Activated naive CD8-positive, alpha-beta T cell treated with anti-CD3 and anti-CD28 coated beads, Interleukin-2, amount 10 ng/mL, durations not matched to agents 7 days and 5 days (primary cell): ENCODE results near the gene EME1. TPM values are rescaled to one million over a fixed set of nuclear protein-coding genes. Genes with fewer than 3 reads are reported as not detected.

Experiments used
- ATAC-seq: fragments of 150-1000 bp; cut with Tn5 transposase; one replicate; pipeline ENCODE4 v1.10.0; 2021; ENCODE audit warnings: low read depth, moderate library complexity
- POLR2A ChIA-PET: fragments of 350-600 bp; sonication (Branson Sonifier 250); formaldehyde crosslinking; loops from one replicate; lab custom pipeline; 2021; ENCODE audit warnings: antibody characterized with exemption; lab: Charles Lee
- DNase-seq: peaks from one replicate; pipeline ENCODE4 v3.0.0; 2021
- H3K27ac Mint-ChIP-seq: one replicate; pipeline ENCODE4 v1.8.0; 2022; ENCODE audit warnings: mild to moderate bottlenecking, mixed read lengths
- H3K27me3 Mint-ChIP-seq: one replicate; pipeline ENCODE4 v1.8.0; 2022; ENCODE audit warnings: mild to moderate bottlenecking, moderate library complexity, mixed read lengths
- H3K36me3 Mint-ChIP-seq: one replicate; pipeline ENCODE4 v1.8.0; 2021; ENCODE audit warnings: mild to moderate bottlenecking, mixed read lengths
- H3K4me1 Mint-ChIP-seq: one replicate; pipeline ENCODE4 v1.8.0; 2021; ENCODE audit warnings: mixed read lengths
- H3K4me3 Mint-ChIP-seq: one replicate; pipeline ENCODE4 v1.8.0; 2022; ENCODE audit warnings: mild to moderate bottlenecking, moderate library complexity, mixed read lengths
- H3K9me3 Mint-ChIP-seq: one replicate; pipeline ENCODE4 v1.8.0; 2021; ENCODE audit warnings: mixed read lengths
- total RNA-seq, 2 experiments: library from RNA; stranded (reverse); gene quantifications; one replicate each; pipeline ENCODE4 v1.2.3, GENCODE V29; 2021

The EME1 gene
- total RNA-seq, 2 experiments from 2014 or later = 27.3 to 28.8 TPM

GRCh38 chr17:50339381-50339780 is 33.6 kb upstream of the EME1 start:
- ATAC-seq = no peak
- H3K36me3 Mint-ChIP-seq = peaks cover 2% of the 10 kb centered on the region
- H3K4me1 Mint-ChIP-seq = peaks cover under 1% of the 10 kb centered on the region
- no peak overlapping the region for H3K27ac Mint-ChIP-seq
- POLR2A ChIA-PET = no interaction called here
- H3K4me3 Mint-ChIP-seq = no peak overlapping the region
- peaks cover 3% of the 10 kb centered on the region for H3K9me3 Mint-ChIP-seq
- H3K27me3 Mint-ChIP-seq = peaks cover 8% of the 10 kb centered on the region
- DNase-seq = no peak

DNA sequence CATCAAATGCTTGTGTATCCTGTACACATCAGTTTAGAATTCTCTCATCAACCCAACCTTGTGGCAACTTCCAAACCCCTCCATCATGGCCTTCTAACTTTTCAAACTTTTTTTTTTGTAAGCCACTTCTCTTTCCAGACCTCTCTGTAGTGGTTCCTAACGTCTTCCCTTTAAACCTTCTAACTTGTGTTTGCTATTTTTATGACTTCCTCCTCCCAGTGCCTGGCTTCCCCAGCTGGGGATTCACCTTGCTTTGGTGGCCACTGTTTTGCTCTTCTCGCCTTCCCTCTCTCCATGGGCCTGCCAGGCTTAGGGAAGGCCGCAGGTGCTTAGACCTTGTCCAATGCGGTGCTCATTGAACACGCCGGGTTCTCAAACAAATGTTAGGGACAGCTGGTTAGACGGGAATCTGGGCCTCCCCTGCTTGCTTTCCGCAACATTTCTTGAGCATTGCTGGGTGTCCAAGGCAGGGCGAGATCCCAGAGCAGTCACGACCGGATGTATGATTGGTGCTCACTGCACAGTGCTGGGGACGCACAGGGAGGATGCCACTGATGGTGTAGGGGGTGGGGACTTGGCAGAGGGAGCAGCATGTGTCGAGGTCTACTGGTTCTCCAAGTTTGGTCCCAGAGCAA is 28.2 kb upstream of the EME1 start:
- no peak for ATAC-seq
- peak overlapping the region; percentile 69 for H3K4me3 Mint-ChIP-seq
- H3K27ac Mint-ChIP-seq = no peak overlapping the region
- POLR2A ChIA-PET = interaction anchor here (0.7 to 3.1 kb wide), 3 partner anchors 28 to 184 kb away, joined by 6 to 21 read pairs (median 6); partner anchors contain the start of genes EME1 and MRPL27
- no peak for DNase-seq
- H3K4me1 Mint-ChIP-seq = peaks cover 25% of the 10 kb centered on the region
- H3K9me3 Mint-ChIP-seq = no peaks in the 10 kb centered on the region
- H3K27me3 Mint-ChIP-seq = peaks cover 5% of the 10 kb centered on the region
- peaks cover 3% of the 10 kb centered on the region for H3K36me3 Mint-ChIP-seq

GRCh38 chr17:50345432-50346312 is 27.4 kb upstream of the EME1 start, which contains the start of gene XYLT2:
TSS of gene XYLT2 (plus strand) at chr17:50346126. CDS start at chr17:50346141, 15 bp downstream.
- POLR2A ChIA-PET = interaction anchor here (0.6 to 3.1 kb wide), 7 partner anchors 11 to 313 kb away, joined by 3 to 24 read pairs (median 4); partner anchors contain the start of genes EME1, LRRC59 and MRPL27
- peak within 1 kb of the TSS; percentile 93 for H3K4me3 Mint-ChIP-seq
- ATAC-seq (peak; percentile 84), DNase-seq (peak; percentile 99)
- H3K4me1 Mint-ChIP-seq = peaks cover 25% of the 10 kb centered on the region
- H3K36me3 Mint-ChIP-seq = peaks cover 3% of the 10 kb centered on the region
- peak within 1 kb of the TSS; percentile 93 for H3K27ac Mint-ChIP-seq
- no peaks in the 10 kb centered on the region for H3K27me3 Mint-ChIP-seq
- no peaks in the 10 kb centered on the region for H3K9me3 Mint-ChIP-seq

DNA sequence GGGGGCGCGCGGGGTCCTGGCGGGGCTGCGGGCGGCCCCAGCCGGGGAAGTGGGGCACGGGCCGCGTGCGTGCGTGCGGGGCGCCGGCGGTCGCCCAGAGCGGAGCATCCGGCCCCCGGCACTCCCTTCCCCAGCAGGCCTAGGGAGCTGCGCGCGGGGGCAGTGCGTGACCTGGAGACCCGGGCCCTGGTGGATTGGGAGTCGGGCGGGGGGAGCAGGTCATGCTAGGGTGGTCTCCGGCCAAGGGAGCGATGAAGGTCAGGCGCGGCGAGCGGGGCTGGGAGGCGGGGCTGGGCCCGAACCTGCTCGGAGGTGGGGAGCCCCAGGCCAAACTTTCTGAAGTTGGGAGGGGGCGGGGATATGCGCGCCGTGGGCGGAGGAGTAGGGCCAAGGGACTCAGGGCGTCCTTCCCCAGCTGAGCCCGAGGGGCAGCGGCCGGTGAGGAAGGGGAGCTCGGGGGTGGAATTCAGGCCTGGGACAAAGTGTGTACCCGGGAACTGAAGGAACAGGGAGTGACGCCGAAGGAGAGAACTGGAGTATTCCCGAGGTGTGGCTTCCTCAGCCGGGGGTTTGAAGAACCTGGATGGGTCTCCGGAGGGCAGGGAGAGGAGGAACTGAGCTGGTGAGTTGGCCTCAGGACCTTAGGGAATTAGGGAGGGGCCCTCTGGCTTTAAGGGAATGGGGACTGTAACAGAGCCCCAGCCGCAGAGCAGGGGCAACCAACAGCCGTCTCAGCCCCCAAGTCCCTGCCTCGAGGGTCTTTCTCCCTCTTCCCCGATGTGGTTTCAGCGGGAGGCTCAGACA is 26.5 kb upstream of the EME1 start:
- Mint-ChIP-seq H3K27me3 (no peaks in the 10 kb centered on the region), H3K27ac (peak overlapping the region; percentile 90), H3K4me1 (peaks cover 25% of the 10 kb centered on the region), H3K9me3 (no peaks in the 10 kb centered on the region), H3K4me3 (peak overlapping the region; percentile 89), H3K36me3 (peaks cover 3% of the 10 kb centered on the region)
- POLR2A ChIA-PET = interaction anchor here (0.6 to 3.1 kb wide), 8 partner anchors 12 to 314 kb away, joined by 3 to 24 read pairs (median 4); partner anchors contain the start of genes EME1, LRRC59 and MRPL27
- DNase-seq (no peak), ATAC-seq (peak; percentile 71)

- Mint-ChIP-seq H3K27ac (peak overlapping the region; percentile 90), H3K9me3 (no peaks in the 10 kb centered on the region), H3K4me3 (peak overlapping the region; percentile 89), H3K36me3 (peaks cover 3% of the 10 kb centered on the region), H3K4me1 (peaks cover 25% of the 10 kb centered on the region), H3K27me3 (no peaks in the 10 kb centered on the region)
- POLR2A ChIA-PET = interaction anchor here (0.9 to 3.1 kb wide), 7 partner anchors 12 to 49 kb away, joined by 3 to 24 read pairs (median 4); partner anchors contain the start of genes EME1, LRRC59 and MRPL27
- ATAC-seq = no peak
- DNase-seq = peak; percentile 23
Observed at GRCh38 chr17:50347117-50347893, 25.7 kb upstream of the EME1 start.

DNA sequence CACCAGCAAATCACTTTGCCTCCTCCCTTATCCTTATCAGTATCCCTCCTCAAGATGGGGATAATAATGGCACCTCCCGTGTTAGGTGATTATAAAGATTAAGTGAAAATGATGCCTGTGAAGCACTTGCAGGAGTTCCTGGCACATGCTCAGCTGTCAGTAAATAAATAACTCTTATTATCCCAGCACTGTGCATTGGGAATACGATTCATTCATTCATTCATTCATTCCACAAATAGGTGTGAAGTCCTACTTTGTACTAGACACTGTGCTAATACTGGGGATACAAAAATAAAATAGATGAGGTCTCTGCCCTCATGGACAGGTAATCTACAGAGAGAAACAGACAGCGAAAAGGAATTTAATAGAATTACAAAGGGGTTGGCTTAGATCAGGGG is 25.1 kb upstream of the EME1 start:
- Mint-ChIP-seq H3K4me3 (peak overlapping the region; percentile 89), H3K4me1 (peaks cover 25% of the 10 kb centered on the region), H3K27ac (peak overlapping the region; percentile 47), H3K9me3 (no peaks in the 10 kb centered on the region), H3K36me3 (peaks cover 3% of the 10 kb centered on the region), H3K27me3 (no peaks in the 10 kb centered on the region)
- DNase-seq = no peak
- POLR2A ChIA-PET = interaction anchor here (1.3 to 3.1 kb wide), 4 partner anchors 13 to 49 kb away, joined by 8 to 24 read pairs (median 15); partner anchors contain the start of genes EME1, LRRC59 and MRPL27
- ATAC-seq = no peak

- H3K36me3 Mint-ChIP-seq = peaks cover 6% of the 10 kb centered on the region
- no peaks in the 10 kb centered on the region for H3K27me3 Mint-ChIP-seq
- H3K4me3 Mint-ChIP-seq = peak overlapping the region; percentile 89
- H3K27ac Mint-ChIP-seq = peak overlapping the region; percentile 74
- H3K9me3 Mint-ChIP-seq = no peaks in the 10 kb centered on the region
- H3K4me1 Mint-ChIP-seq = peaks cover 25% of the 10 kb centered on the region
- peak; percentile 32 for DNase-seq
- no peak for ATAC-seq
- POLR2A ChIA-PET = interaction anchor here (1.1 to 1.3 kb wide), 2 partner anchors 12 to 23 kb away, joined by 5 to 8 read pairs; no protein-coding TSS in a partner anchor
Observed at GRCh38 chr17:50348522-50349242, 24.3 kb upstream of the EME1 start.

DNA sequence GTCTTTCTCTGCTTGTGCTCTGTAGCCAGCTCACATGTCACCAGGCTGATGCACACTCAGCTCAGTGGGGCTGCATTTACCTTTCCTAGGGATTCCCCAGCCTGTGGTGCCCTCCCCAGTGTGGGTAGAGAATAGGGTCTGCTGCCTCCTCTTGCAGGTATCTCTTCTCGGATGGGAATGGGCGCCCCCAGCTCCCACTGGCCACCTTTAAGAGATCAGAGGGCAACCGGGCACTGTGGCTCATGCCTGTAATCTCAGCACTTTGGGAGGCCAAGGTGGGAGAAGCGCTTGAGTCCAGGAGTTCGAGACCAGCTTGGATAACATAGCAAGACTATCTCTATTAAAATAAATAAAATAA is 23.8 kb upstream of the EME1 start:
- Mint-ChIP-seq H3K4me3 (no peak overlapping the region), H3K27me3 (no peaks in the 10 kb centered on the region), H3K36me3 (peaks cover 6% of the 10 kb centered on the region), H3K27ac (peak overlapping the region; percentile 74), H3K9me3 (no peaks in the 10 kb centered on the region), H3K4me1 (peaks cover 25% of the 10 kb centered on the region)
- ATAC-seq (no peak), DNase-seq (peak; percentile 17)
- POLR2A ChIA-PET = interaction anchor here (1.1 to 1.3 kb wide), 2 partner anchors 12 to 23 kb away, joined by 5 to 8 read pairs; no protein-coding TSS in a partner anchor

- Mint-ChIP-seq H3K9me3 (no peaks in the 10 kb centered on the region), H3K4me1 (peaks cover 18% of the 10 kb centered on the region), H3K27ac (peak overlapping the region; percentile 24), H3K36me3 (peaks cover 6% of the 10 kb centered on the region), H3K4me3 (no peak overlapping the region), H3K27me3 (no peaks in the 10 kb centered on the region)
- DNase-seq = peak; percentile 12
- no peak for ATAC-seq
- POLR2A ChIA-PET = no interaction called here
Observed at GRCh38 chr17:50350733-50351132, 22.3 kb upstream of the EME1 start.

DNA sequence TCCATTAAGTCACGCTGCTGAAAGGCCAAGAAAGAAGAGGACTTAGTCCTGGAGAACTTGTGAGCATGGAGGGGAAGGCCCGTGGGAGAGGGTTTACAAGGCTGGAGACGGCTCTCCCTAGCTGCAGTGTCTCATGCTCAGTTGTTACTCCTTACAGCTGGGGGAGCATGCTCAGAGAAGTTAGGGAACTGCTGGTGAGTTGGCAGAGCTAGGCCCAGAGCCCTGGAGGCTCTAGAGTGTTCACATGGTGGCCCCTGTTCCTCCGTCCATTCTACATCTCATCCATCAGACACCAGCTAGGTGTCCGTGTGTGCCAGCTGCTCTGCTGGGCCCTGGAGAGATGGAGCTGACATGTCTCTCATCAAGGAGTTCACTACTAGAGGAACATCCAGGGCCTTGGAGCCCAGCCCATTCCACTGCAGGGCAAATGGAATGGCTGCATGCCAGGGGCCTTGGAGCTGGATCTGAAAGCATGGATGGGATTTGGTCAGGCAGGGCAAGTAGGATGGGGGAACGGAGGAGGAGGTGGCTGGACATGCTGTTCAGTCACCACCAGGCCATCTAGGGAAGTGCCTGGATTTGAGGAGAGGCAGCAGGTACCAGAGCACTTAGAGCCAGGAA is 20.8 kb upstream of the EME1 start:
- no peak for ATAC-seq
- POLR2A ChIA-PET = no interaction called here
- Mint-ChIP-seq H3K27ac (no peak overlapping the region), H3K9me3 (no peaks in the 10 kb centered on the region), H3K36me3 (peaks cover 6% of the 10 kb centered on the region), H3K27me3 (no peaks in the 10 kb centered on the region), H3K4me3 (no peak overlapping the region), H3K4me1 (peaks cover 15% of the 10 kb centered on the region)
- peak; percentile 25 for DNase-seq
